ENCODE results near the gene SHISA5. TPM values are rescaled to one million over a fixed set of nuclear protein-coding genes. Genes with fewer than 3 reads are reported as not detected.
A peak's percentile ranks its signal among the peaks of the same experiment; 100 is the strongest.

SHISA5 gene
- total and polyA plus RNA-seq, 2 of the 8 experiments (the other 6 are each of a cell fraction or from before 2014, with no cell fraction given): 196 to 315 TPM

DNA sequence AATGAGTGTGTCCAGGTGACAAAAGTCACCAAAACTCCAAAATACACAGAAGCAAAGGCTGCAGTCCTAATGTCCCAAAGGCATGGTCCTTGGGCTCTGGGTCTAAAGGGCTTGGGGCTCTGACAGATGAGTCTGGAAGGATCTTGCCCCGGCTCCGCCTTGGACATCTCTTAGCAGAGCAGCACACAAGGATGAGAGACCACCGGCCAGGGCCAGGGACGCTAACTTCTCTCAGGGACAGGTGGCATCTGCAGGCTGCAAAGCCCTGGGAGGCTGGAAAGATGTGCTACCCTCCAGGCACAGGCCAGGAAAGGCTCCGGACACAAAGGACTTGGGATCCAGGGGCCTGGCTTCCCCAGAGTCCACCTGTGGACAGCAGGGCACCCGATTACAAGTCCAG lies 14.1 kb upstream of the SHISA5 start:
- Histone ChIP-seq H2BK12ac (ENCODE audit: low read depth, low read length) (no peak overlapping the region), H3K4me2 (ENCODE audit: insufficient read depth in 1 of 2, low read depth in 2 of 2, low read length in 2 of 2) (no peak overlapping the region), H3K23ac (ENCODE audit: insufficient read length) (no peak overlapping the region), H2BK5ac (ENCODE audit: low read depth, low read length) (no peak overlapping the region), H2BK120ac (replicated peaks; ENCODE audit: low read depth, low read length) (no peak overlapping the region), H3K4me3 (ENCODE audit: extremely low read depth in 1 of 4, insufficient read depth in 2 of 4, low read depth in 3 of 4, low read length in 4 of 4) (no peak overlapping the region), H3K23me2 (ENCODE audit: low read depth, low read length) (no peaks in the 10 kb centered on the region), H3K79me2 (ENCODE audit: control insufficient read depth in 1 of 2, insufficient read depth in 2 of 2, low read length in 2 of 2) (no peaks in the 10 kb centered on the region), H3K56ac (replicated peaks; ENCODE audit: insufficient read length, low read depth, low read length) (no peak overlapping the region), H3K9ac (replicated peaks in 1 of 4; ENCODE audit: extremely low read depth in 1 of 4, low read depth in 3 of 4, low read length in 3 of 4) (no peak overlapping the region), H4K5ac (ENCODE audit: insufficient read length, low read depth, low read length) (no peak overlapping the region), H3K36me3 (ENCODE audit: control insufficient read depth in 2 of 4, insufficient read depth in 4 of 4, low read length in 3 of 4) (peaks cover 0 to 5% (median 4%) of the 10 kb centered on the region in 4 experiments; a peak in 4 of 8 replicates), H4K8ac (ENCODE audit: extremely low read depth, insufficient read depth, low read length) (no peak overlapping the region), H2BK20ac (ENCODE audit: low read length) (no peak overlapping the region), H3K9me3 (ENCODE audit: insufficient read depth in 2 of 2, low read depth in 1 of 2, low read length in 1 of 2) (no peaks in the 10 kb centered on the region), H3K18ac (ENCODE audit: extremely low read depth, low read length) (no peak overlapping the region), H3K79me1 (ENCODE audit: low read depth, low read length) (no peaks in the 10 kb centered on the region), H4K20me1 (replicated peaks in 1 of 2; ENCODE audit: control insufficient read depth in 1 of 2, insufficient read depth in 2 of 2, low read length in 2 of 2) (peaks cover 2 to 3% of the 10 kb centered on the region in 2 experiments), H2AK5ac (ENCODE audit: low read depth, low read length) (no peak overlapping the region), H3K14ac (ENCODE audit: insufficient read length) (no peak overlapping the region), H3K4ac (replicated peaks; ENCODE audit: insufficient read length, low read depth, low read length) (no peak overlapping the region), H3K27ac (ENCODE audit: low read depth, low read length) (no peak overlapping the region), H2BK15ac (ENCODE audit: low read length) (no peak overlapping the region), H4K91ac (replicated peaks; ENCODE audit: insufficient read length, low read length) (no peak overlapping the region), H3K4me1 (replicated peaks in 1 of 4; ENCODE audit: control insufficient read depth in 3 of 4, insufficient read depth in 4 of 4, low read length in 3 of 4) (no peaks in the 10 kb centered on the region), H3K27me3 (replicated peaks in 1 of 4; ENCODE audit: control insufficient read depth in 3 of 4, extremely low read depth in 1 of 4, insufficient read depth in 3 of 4, low read length in 3 of 4) (no peaks in the 10 kb centered on the region), H2AFZ (ENCODE audit: low read length) (no peak overlapping the region)
- FAIRE-seq (no peak), DNase-seq (ENCODE audit: low read depth in 1 of 2, low spot score in 2 of 2) (peak in 1 of 2 experiments; percentile 41)
- WGBS, 2 experiments (ENCODE audit: extremely low coverage in 1 of 2, insufficient coverage in 1 of 2, insufficient read length in 1 of 2, insufficient replicate concordance in 2 of 2, low coverage in 1 of 2, low lambda C conversion rate in 2 of 2, missing lambda C conversion rate in 1 of 2): 94% methylated on average over 6 of the region's 6 CpGs; no CpG with 5 or more reads in 1 of the 2 experiments
- TF ChIP-seq CBX5 (IDR thresholded peaks at IDR 0.05; ENCODE audit: low read depth, low read length): no peak
- ChIA-PET POLR2A (ENCODE audit: partially characterized antibody) (no interaction called here), CTCF (ENCODE audit: partially characterized antibody) (interaction anchor here (1.4 kb wide), 1 partner anchor 31 kb away, joined by 4 read pairs; no protein-coding TSS in a partner anchor)

All from H1 (cell line).